Measurements from ENCODE around the gene ZFP36L2. TPM values are rescaled to one million over a fixed set of nuclear protein-coding genes. Genes with fewer than 3 reads are reported as not detected.

The ZFP36L2 gene
- total RNA-seq, 1 experiment from 2014 or later: 34.3 TPM

GRCh38 chr2:43212216-43212835, 14.1 kb downstream of the ZFP36L2 start:
- no peak overlapping the region for H3K27ac ChIP-seq
- no peaks in the 10 kb centered on the region for H3K27me3 ChIP-seq (ENCODE audit: insufficient read depth, low read depth)
- no peak for DNase-seq
- BruUV-seq (replicated peaks): no TSS peak
- H3K9me3 ChIP-seq (ENCODE audit: insufficient read depth, low read depth): no peaks in the 10 kb centered on the region
- no peak overlapping the region for H3K4me2 ChIP-seq
- no peak for TF ChIP-seq EZH2 (IDR thresholded peaks at IDR 0.05; ENCODE audit: low read depth)
- no peak for TF ChIP-seq CTCF (conservative IDR thresholded peaks at IDR 0.05)
- H2AFZ ChIP-seq: no peak overlapping the region
- peaks cover 27% of the 10 kb centered on the region for H3K4me1 ChIP-seq (replicated peaks; ENCODE audit: insufficient read depth)
- H3K9me2 ChIP-seq (ENCODE audit: insufficient read depth): no peaks in the 10 kb centered on the region
- intact Hi-C loops (cut with micrococcal nuclease; ENCODE audit: unreplicated experiment): no loop called here
- no peaks in the 10 kb centered on the region for H4K20me1 ChIP-seq (ENCODE audit: insufficient read depth)
- H3K36me3 ChIP-seq (ENCODE audit: low read depth): no peaks in the 10 kb centered on the region
- ChIA-PET CTCF (no interaction called here), POLR2A (ENCODE audit: unreplicated experiment) (no interaction called here)
- H3K4me3 ChIP-seq: no peak overlapping the region
- peaks cover 14% of the 10 kb centered on the region for H3F3A ChIP-seq (ENCODE audit: insufficient read depth, low read depth)
- no peaks in the 10 kb centered on the region; the same call in 1 of the 2 replicates for H3K79me2 ChIP-seq (ENCODE audit: low read depth)

- no TSS peak for BruUV-seq (replicated peaks)
- no peaks in the 10 kb centered on the region for H3K27me3 ChIP-seq (ENCODE audit: insufficient read depth, low read depth)
- no peaks in the 10 kb centered on the region for H3K9me2 ChIP-seq (ENCODE audit: insufficient read depth)
- no peak for DNase-seq
- intact Hi-C loops (cut with micrococcal nuclease; ENCODE audit: unreplicated experiment): no loop called here
- H3K36me3 ChIP-seq (ENCODE audit: low read depth): no peaks in the 10 kb centered on the region
- no peak overlapping the region for H3K4me2 ChIP-seq
- no peak overlapping the region for H2AFZ ChIP-seq
- TF ChIP-seq CTCF (conservative IDR thresholded peaks at IDR 0.05) (no peak), EZH2 (IDR thresholded peaks at IDR 0.05; ENCODE audit: low read depth) (no peak)
- H3K4me1 ChIP-seq (replicated peaks; ENCODE audit: insufficient read depth): peaks cover 43% of the 10 kb centered on the region
- no peak overlapping the region for H3K27ac ChIP-seq
- peaks cover 21% of the 10 kb centered on the region for H3F3A ChIP-seq (ENCODE audit: insufficient read depth, low read depth)
- H3K4me3 ChIP-seq: no peak overlapping the region
- POLR2A ChIA-PET (ENCODE audit: unreplicated experiment): interaction anchor here (0.6 kb wide), 1 partner anchor 52 kb away, joined by 5 read pairs; no protein-coding TSS in a partner anchor
- CTCF ChIA-PET: interaction anchor here (0.6 kb wide), 2 partner anchors 26 to 57 kb away, joined by 3 to 8 read pairs; no protein-coding TSS in a partner anchor
- no peaks in the 10 kb centered on the region for H3K9me3 ChIP-seq (ENCODE audit: insufficient read depth, low read depth)
- no peaks in the 10 kb centered on the region for H3K79me2 ChIP-seq (ENCODE audit: low read depth)
- H4K20me1 ChIP-seq (ENCODE audit: insufficient read depth): no peaks in the 10 kb centered on the region
These were observed 15.7 kb downstream of the ZFP36L2 start for GRCh38 chr2:43210467-43211303.

- no peak overlapping the region for H2AFZ ChIP-seq
- ChIA-PET POLR2A (ENCODE audit: unreplicated experiment) (interaction anchor here (0.6 kb wide), 1 partner anchor 52 kb away, joined by 5 read pairs; no protein-coding TSS in a partner anchor), CTCF (interaction anchor here (0.6 kb wide), 1 partner anchor 25 kb away, joined by 3 read pairs; no protein-coding TSS in a partner anchor)
- no peak overlapping the region for H3K27ac ChIP-seq
- DNase-seq: no peak
- H3K4me1 ChIP-seq (replicated peaks; ENCODE audit: insufficient read depth): peaks cover 49% of the 10 kb centered on the region
- H3F3A ChIP-seq (ENCODE audit: insufficient read depth, low read depth): peaks cover 21% of the 10 kb centered on the region
- BruUV-seq (replicated peaks): no TSS peak
- H3K27me3 ChIP-seq (ENCODE audit: insufficient read depth, low read depth): no peaks in the 10 kb centered on the region
- no peak overlapping the region for H3K4me3 ChIP-seq
- no peaks in the 10 kb centered on the region for H4K20me1 ChIP-seq (ENCODE audit: insufficient read depth)
- no peak overlapping the region for H3K4me2 ChIP-seq
- TF ChIP-seq CTCF (conservative IDR thresholded peaks at IDR 0.05): no peak
- no peak for TF ChIP-seq EZH2 (IDR thresholded peaks at IDR 0.05; ENCODE audit: low read depth)
- H3K9me2 ChIP-seq (ENCODE audit: insufficient read depth): no peaks in the 10 kb centered on the region
- H3K36me3 ChIP-seq (ENCODE audit: low read depth): no peaks in the 10 kb centered on the region
- H3K9me3 ChIP-seq (ENCODE audit: insufficient read depth, low read depth): no peaks in the 10 kb centered on the region
- intact Hi-C loops (cut with micrococcal nuclease; ENCODE audit: unreplicated experiment): no loop called here
- H3K79me2 ChIP-seq (ENCODE audit: low read depth): no peaks in the 10 kb centered on the region
These were observed 16.3 kb downstream of the ZFP36L2 start for GRCh38 chr2:43210125-43210466.
